HL-60 (cell line): Measurements from ENCODE around the gene USH2A.

Experiments
- TF ChIP-seq, protein P1 (sequence below): IDR thresholded peaks from one replicate; pipeline ENCODE4 v1.5.1; 2011; ENCODE audit warnings: low read length, control low read depth, inconsistent platforms; ENCODE audit not compliant: insufficient read depth
- TF ChIP-seq, protein P2 (sequence below): IDR thresholded peaks from 2 replicates; pipeline ENCODE4 v1.6.1; 2012; ENCODE audit warnings: low read depth; ENCODE audit not compliant: insufficient replicate concordance

DNA sequence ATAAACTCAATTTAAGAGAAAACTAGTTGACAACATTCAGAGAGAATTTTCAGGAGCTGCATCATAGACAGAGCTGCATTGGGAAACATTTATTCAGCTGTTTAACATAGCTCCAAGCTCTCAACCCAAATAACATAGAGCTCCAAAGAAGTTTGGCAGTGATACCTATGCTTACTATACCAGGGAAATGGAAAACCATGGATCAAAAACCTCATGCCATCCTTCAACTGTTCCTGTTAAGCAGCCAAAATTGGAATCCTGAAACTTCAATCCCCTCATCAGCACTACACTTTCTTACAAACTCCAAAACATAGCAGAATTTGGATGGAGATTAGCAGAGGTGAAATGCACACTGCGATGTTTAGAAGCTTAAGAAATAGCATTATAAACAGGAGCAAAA, 164.4 kb downstream of the USH2A start:
- TF ChIP-seq, protein P1, sequence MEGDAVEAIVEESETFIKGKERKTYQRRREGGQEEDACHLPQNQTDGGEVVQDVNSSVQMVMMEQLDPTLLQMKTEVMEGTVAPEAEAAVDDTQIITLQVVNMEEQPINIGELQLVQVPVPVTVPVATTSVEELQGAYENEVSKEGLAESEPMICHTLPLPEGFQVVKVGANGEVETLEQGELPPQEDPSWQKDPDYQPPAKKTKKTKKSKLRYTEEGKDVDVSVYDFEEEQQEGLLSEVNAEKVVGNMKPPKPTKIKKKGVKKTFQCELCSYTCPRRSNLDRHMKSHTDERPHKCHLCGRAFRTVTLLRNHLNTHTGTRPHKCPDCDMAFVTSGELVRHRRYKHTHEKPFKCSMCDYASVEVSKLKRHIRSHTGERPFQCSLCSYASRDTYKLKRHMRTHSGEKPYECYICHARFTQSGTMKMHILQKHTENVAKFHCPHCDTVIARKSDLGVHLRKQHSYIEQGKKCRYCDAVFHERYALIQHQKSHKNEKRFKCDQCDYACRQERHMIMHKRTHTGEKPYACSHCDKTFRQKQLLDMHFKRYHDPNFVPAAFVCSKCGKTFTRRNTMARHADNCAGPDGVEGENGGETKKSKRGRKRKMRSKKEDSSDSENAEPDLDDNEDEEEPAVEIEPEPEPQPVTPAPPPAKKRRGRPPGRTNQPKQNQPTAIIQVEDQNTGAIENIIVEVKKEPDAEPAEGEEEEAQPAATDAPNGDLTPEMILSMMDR = no peak
- TF ChIP-seq, protein P2, sequence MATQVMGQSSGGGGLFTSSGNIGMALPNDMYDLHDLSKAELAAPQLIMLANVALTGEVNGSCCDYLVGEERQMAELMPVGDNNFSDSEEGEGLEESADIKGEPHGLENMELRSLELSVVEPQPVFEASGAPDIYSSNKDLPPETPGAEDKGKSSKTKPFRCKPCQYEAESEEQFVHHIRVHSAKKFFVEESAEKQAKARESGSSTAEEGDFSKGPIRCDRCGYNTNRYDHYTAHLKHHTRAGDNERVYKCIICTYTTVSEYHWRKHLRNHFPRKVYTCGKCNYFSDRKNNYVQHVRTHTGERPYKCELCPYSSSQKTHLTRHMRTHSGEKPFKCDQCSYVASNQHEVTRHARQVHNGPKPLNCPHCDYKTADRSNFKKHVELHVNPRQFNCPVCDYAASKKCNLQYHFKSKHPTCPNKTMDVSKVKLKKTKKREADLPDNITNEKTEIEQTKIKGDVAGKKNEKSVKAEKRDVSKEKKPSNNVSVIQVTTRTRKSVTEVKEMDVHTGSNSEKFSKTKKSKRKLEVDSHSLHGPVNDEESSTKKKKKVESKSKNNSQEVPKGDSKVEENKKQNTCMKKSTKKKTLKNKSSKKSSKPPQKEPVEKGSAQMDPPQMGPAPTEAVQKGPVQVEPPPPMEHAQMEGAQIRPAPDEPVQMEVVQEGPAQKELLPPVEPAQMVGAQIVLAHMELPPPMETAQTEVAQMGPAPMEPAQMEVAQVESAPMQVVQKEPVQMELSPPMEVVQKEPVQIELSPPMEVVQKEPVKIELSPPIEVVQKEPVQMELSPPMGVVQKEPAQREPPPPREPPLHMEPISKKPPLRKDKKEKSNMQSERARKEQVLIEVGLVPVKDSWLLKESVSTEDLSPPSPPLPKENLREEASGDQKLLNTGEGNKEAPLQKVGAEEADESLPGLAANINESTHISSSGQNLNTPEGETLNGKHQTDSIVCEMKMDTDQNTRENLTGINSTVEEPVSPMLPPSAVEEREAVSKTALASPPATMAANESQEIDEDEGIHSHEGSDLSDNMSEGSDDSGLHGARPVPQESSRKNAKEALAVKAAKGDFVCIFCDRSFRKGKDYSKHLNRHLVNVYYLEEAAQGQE = no peak
